NOMO-1 (cell line): ENCODE measurements around the gene GLI1.
"Not testable (repeated sequence)": the region's sequence is repeated elsewhere in the genome, so short reads cannot be mapped to it uniquely, and the experiment has no call there.

Source experiments
- DNase-seq, 2 experiments: peaks; one replicate each; lab custom pipeline; 2025; ENCODE audit not compliant: unreplicated experiment in 2 of 2; lab: John Stamatoyannopoulos, UW

The GLI1 gene

GRCh38 chr12:57495051-57495701, 35.6 kb downstream of the GLI1 start:
- not testable (repeated sequence) for DNase-seq

DNA sequence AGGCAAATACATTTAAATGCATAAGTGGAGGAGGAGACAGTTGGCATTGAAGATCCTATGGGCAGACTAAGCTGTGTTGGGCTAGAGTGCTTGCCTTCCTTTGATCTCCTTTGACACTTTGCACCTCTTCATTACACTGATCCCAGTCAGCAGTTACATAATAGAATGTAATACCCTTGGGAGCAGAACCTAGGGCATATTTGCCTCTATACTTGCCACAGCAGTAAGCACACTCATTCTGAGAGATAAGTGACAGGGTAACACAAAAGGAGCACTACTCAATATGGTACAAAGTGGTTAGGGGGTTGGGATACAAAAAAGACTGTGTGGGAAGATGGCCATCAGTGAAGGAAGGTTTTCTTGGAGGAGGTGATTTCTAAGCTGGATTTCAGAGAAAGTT, 37.2 kb downstream of the GLI1 start:
- DNase-seq, result no peak

GRCh38 chr12:57497223-57498131, 37.9 kb downstream of the GLI1 start:
- DNase-seq, result no peak

DNA sequence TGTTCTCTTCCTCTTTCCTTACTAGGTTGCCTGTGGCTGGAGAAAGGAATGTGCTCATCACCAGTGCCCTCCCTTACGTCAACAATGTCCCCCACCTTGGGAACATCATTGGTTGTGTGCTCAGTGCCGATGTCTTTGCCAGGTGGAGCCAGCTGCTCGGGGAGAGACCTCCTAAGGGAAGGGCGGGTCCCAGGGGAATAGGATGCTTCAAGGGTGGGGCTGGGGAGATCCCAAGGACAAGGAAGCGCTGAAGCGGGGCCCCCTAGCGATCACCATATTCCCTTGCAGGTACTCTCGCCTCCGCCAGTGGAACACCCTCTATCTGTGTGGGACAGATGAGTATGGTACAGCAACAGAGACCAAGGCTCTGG, 38.5 kb downstream of the GLI1 start:
- DNase-seq, result no peak

GRCh38 chr12:57498571-57498970, 39.0 kb downstream of the GLI1 start:
- DNase-seq, result no peak

DNA sequence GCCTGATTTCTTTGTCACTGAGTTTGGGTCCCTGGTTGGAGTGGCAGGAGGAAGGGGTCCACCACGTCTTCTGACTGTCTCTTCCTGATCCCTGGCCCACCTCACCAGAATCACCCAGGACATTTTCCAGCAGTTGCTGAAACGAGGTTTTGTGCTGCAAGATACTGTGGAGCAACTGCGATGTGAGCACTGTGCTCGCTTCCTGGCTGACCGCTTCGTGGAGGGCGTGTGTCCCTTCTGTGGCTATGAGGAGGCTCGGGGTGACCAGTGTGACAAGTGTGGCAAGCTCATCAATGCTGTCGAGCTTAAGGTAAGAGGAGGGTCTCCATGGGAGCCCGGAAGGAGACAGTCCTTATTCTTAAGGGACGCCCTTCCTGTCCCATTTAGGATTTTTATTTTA, 40.6 kb downstream of the GLI1 start:
- no peak for DNase-seq

- not testable (repeated sequence) for DNase-seq
These were observed 42.9 kb downstream of the GLI1 start for GRCh38 chr12:57502311-57502969.

DNA sequence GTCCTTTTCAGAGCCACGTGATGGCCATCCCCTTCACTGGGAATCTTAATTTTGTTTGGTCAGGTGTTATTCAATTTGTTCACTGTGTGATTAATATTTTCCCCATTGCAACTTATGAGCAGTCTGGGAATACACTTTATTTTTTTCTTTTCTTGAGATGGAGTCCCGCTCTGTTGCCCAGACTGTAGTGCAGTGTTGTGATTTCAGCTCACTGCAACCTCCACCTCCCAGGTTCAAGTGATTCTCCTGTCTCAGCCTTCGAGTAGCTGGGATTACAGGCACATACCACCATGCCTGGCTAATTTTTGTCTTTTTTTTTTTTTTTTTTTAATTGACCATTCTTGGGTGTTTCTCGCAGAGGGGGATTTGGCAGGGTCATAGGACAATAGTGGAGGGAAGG, 47.0 kb downstream of the GLI1 start:
- DNase-seq, result not testable (repeated sequence)

DNA sequence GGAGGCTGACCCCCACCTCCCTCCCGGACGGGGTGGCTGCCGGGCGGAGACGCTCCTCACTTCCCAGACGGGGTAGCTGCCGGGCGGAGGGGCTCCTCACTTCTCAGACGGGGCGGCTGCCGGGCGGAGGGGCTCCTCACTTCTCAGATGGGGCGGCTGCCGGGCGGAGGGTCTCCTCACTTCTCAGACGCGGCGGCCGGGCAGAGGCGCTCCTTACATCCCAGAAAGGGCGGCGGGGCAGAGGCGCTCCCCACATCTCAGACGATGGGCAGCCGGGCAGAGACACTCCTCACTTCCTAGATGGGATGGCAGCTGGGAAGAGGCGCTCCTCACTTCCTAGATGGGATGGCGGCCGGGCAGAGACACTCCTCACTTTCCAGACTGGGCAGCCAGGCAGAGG, 48.2 kb downstream of the GLI1 start:
- DNase-seq, result not testable (repeated sequence)

GRCh38 chr12:57511161-57511560, 51.6 kb downstream of the GLI1 start:
- DNase-seq, result no peak

DNA sequence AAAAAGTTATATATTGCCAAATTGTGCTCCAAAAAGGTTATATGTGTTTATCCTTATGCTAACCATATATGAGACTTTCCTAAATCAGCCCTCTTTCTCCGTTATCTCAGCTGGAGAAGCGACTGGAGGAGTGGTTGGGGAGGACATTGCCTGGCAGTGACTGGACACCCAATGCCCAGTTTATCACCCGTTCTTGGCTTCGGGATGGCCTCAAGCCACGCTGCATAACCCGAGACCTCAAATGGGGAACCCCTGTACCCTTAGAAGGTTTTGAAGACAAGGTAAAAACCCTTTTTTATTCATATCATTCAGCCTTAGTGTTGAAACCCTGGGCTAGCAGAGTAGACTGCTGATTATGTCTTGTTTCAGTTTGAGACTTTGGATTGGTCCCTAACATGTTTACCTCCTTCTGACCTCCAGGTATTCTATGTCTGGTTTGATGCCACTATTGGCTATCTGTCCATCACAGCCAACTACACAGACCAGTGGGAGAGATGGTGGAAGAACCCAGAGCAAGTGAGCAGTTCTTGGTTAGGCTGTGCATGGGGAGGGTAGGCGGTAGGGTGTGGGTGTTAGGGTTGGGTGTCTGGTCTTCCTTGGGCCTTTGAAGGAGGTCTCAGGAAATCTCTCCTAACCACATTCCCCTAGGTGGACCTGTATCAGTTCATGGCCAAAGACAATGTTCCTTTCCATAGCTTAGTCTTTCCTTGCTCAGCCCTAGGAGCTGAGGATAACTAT, 52.2 kb downstream of the GLI1 start:
- no peak for DNase-seq

GRCh38 chr12:57512665-57513064, 53.1 kb downstream of the GLI1 start:
- DNase-seq, result no peak

DNA sequence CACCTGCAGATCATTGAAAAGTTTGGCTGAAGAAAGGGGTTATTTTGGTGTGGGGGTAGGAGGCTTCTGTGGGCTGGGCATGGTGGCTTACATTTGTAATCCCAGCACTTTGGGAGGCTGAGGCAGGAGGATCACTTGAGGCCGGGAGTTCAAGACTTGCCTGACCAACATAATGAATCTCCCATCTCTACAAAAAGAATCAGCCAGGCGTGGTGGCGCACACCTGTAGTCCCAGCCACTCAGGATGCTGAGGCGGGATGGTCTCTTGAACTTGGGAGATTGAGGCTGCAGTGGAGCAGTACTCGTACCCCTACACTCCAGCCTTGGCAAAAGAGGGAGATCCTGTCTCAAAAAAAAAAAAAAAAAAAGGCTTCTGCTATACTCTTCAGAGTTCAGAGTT, 53.7 kb downstream of the GLI1 start:
- no peak for DNase-seq

DNA sequence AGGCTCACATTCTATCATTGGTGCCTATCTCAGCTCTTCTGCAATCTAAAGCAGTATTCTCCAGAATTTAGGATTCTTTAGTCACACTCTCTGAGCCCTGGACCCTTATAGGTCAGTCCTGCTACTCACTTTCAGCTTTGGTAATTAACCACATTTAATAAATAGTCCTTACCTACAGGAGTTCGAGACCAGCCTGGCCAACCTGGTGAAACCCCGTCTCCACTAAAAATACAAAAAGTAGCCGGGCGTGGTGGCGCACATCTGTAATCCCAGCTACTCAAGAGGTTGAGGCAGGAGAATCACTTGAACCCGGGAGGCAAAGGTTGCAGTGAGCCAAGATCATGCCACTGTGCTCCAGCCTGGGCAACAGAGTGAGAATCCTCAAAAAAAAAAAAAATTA, 54.1 kb downstream of the GLI1 start:
- DNase-seq, result not testable (repeated sequence)

- not testable (repeated sequence) for DNase-seq
These were observed 54.7 kb downstream of the GLI1 start for GRCh38 chr12:57514246-57514645.

- no peak for DNase-seq
These were observed 55.3 kb downstream of the GLI1 start for GRCh38 chr12:57514720-57515407.

DNA sequence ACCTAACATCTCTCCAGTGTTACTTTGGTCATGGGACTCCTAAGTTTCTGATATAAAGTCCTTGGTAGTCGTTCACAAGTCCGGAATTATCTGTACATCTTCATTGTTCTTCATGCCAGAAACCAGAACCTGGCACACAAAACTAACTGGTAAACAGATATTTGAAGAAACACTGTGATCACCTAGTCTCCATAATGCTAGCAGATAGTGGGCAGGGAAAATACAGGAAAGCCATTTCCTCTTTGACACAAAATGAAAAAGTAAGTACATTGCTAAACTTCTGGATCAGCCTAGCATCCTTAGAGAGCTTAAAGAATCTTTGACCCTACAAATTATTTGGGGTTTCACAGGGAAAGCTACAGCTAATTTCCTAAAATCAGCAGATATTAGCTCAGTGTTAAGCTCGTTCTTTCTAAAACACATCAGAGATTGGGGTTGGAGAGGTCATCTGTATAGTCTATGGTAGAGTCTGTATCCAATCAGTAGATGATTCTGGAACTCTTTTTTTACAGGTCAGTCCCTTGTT, 55.9 kb downstream of the GLI1 start:
- no peak for DNase-seq

GRCh38 chr12:57515934-57516541, 56.5 kb downstream of the GLI1 start:
- DNase-seq, result no peak

DNA sequence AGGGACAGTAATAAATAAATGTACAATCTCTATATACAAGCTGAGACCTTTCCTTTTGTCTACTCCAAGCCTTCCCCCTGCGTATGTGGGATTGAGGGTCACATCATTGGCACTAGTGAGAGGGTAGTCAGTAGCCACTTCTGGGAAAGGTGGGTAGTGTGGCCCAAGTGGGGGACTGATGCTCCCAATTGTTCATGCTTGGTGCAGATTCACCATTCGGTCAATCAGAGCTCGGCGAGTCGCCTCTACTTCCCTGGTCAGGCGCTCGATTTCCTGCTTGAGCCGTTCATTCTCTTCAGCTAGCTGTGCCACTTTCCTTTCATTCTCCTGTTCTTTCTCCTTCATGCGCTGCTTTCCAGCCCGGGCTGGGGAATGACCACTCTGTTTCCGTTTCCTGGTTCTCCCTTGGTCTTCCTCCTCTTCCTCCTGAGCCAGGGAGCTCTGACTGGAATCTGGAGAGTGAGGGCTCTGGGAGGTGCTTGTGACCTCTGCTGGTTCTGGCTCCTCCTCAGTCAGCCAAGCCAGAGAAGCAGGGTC, 57.1 kb downstream of the GLI1 start:
- DNase-seq, result no peak
